Measurements from ENCODE around the gene IPO5. TPM values are rescaled to one million over a fixed set of nuclear protein-coding genes. Genes with fewer than 3 reads are reported as not detected.

The IPO5 gene
- polyA plus RNA-seq, 1 donor (not counting 4 experiments of a cell fraction or from before 2014, with no cell fraction given) = 130 TPM

GRCh38 chr13:98019186-98019585 is 65.7 kb downstream of the IPO5 start:
- no peak overlapping the region for H3K4me2 ChIP-seq (ENCODE audit: control insufficient read depth, extremely low read depth, insufficient read depth, low read depth, low read length)

GRCh38 chr13:98020271-98020670 is 66.8 kb downstream of the IPO5 start:
- Histone ChIP-seq H3K27ac (ENCODE audit: control insufficient read depth, insufficient read depth, low read length) (no peak overlapping the region), H3K4me3 (ENCODE audit: control insufficient read depth in 2 of 3, extremely low read depth in 1 of 3, insufficient read depth in 2 of 3, low read depth in 1 of 3, low read length in 3 of 3) (no peak overlapping the region), H3K36me3 (ENCODE audit: control insufficient read depth in 2 of 2, extremely low read depth in 1 of 2, insufficient read depth in 2 of 2, low read length in 2 of 2) (peaks cover 19 to 27% of the 10 kb centered on the region in 2 experiments), H3K4me1 (ENCODE audit: control insufficient read depth, extremely low read depth, insufficient read depth, low read length) (no peaks in the 10 kb centered on the region), H3K9me1 (ENCODE audit: control insufficient read depth, extremely low read depth, insufficient read depth, low read length) (no peaks in the 10 kb centered on the region), H3K27me3 (ENCODE audit: control insufficient read depth, extremely low read depth, insufficient read depth, low read length) (no peaks in the 10 kb centered on the region), H3K4me2 (ENCODE audit: control insufficient read depth, extremely low read depth, insufficient read depth, low read depth, low read length) (no peak overlapping the region), H3K79me2 (ENCODE audit: control insufficient read depth, insufficient read depth, low read length) (no peaks in the 10 kb centered on the region), H4K20me1 (ENCODE audit: control insufficient read depth, extremely low read depth, insufficient read depth, low read length) (no peaks in the 10 kb centered on the region), H2AFZ (ENCODE audit: control insufficient read depth, low read length) (no peak overlapping the region), H3K9ac (ENCODE audit: control insufficient read depth, extremely low read depth, insufficient read depth, low read length) (no peak overlapping the region), H3K9me3 (ENCODE audit: control insufficient read depth, low read depth, low read length) (no peaks in the 10 kb centered on the region)
- no peak for DNase-seq (ENCODE audit: low read depth, low spot score)
- TF ChIP-seq CTCF (optimal IDR thresholded peaks at IDR 0.05 in 1 of 3, IDR thresholded peaks at IDR 0.05 in 1 of 3, conservative IDR thresholded peaks at IDR 0.05 in 1 of 3; ENCODE audit: extremely low read depth in 1 of 3, insufficient read depth in 2 of 3, low read length in 3 of 3) (no peak), EZH2 (IDR thresholded peaks at IDR 0.05; ENCODE audit: low read length) (no peak)
- FAIRE-seq = no peak
- dilution Hi-C loops (cut with MboI; ENCODE audit: extremely low pct_ligation_motif_present, low sequenced_read_pairs) = no loop called here

More at GRCh38 chr13:98019186-98019585, 65.7 kb downstream of the IPO5 start:
- no peak overlapping the region for H3K27ac ChIP-seq (ENCODE audit: control insufficient read depth, insufficient read depth, low read length)
- no peaks in the 10 kb centered on the region for H3K9me1 ChIP-seq (ENCODE audit: control insufficient read depth, extremely low read depth, insufficient read depth, low read length)
- H3K9ac ChIP-seq (ENCODE audit: control insufficient read depth, extremely low read depth, insufficient read depth, low read length) = no peak overlapping the region
- DNase-seq (ENCODE audit: low read depth, low spot score) (no peak), FAIRE-seq (no peak)
- peaks cover 19 to 30% of the 10 kb centered on the region in 2 experiments for H3K36me3 ChIP-seq (ENCODE audit: control insufficient read depth in 2 of 2, extremely low read depth in 1 of 2, insufficient read depth in 2 of 2, low read length in 2 of 2)
- H3K4me3 ChIP-seq (ENCODE audit: control insufficient read depth in 2 of 3, extremely low read depth in 1 of 3, insufficient read depth in 2 of 3, low read depth in 1 of 3, low read length in 3 of 3) = no peak overlapping the region
- no peaks in the 10 kb centered on the region for H3K27me3 ChIP-seq (ENCODE audit: control insufficient read depth, extremely low read depth, insufficient read depth, low read length)
- H3K79me2 ChIP-seq (ENCODE audit: control insufficient read depth, insufficient read depth, low read length) = no peaks in the 10 kb centered on the region
- H3K9me3 ChIP-seq (ENCODE audit: control insufficient read depth, low read depth, low read length) = no peaks in the 10 kb centered on the region
- TF ChIP-seq CTCF (optimal IDR thresholded peaks at IDR 0.05 in 1 of 3, IDR thresholded peaks at IDR 0.05 in 1 of 3, conservative IDR thresholded peaks at IDR 0.05 in 1 of 3; ENCODE audit: extremely low read depth in 1 of 3, insufficient read depth in 2 of 3, low read length in 3 of 3) (no peak), EZH2 (IDR thresholded peaks at IDR 0.05; ENCODE audit: low read length) (no peak)
- dilution Hi-C loops (cut with MboI; ENCODE audit: extremely low pct_ligation_motif_present, low sequenced_read_pairs) = no loop called here
- peaks cover 9% of the 10 kb centered on the region for H3K4me1 ChIP-seq (ENCODE audit: control insufficient read depth, extremely low read depth, insufficient read depth, low read length)
- H2AFZ ChIP-seq (ENCODE audit: control insufficient read depth, low read length) = no peak overlapping the region
- no peaks in the 10 kb centered on the region for H4K20me1 ChIP-seq (ENCODE audit: control insufficient read depth, extremely low read depth, insufficient read depth, low read length)

Data from keratinocyte (primary cell).